COLO668 (cell line): Measurements from ENCODE around the gene RPN1.
"Not testable (repeated sequence)": the region's sequence is repeated elsewhere in the genome, so short reads cannot be mapped to it uniquely, and the experiment has no call there.

Experiments
- DNase-seq: peaks from one replicate; lab custom pipeline; 2025; ENCODE audit not compliant: unreplicated experiment; lab: John Stamatoyannopoulos, UW

RPN1 gene

DNA sequence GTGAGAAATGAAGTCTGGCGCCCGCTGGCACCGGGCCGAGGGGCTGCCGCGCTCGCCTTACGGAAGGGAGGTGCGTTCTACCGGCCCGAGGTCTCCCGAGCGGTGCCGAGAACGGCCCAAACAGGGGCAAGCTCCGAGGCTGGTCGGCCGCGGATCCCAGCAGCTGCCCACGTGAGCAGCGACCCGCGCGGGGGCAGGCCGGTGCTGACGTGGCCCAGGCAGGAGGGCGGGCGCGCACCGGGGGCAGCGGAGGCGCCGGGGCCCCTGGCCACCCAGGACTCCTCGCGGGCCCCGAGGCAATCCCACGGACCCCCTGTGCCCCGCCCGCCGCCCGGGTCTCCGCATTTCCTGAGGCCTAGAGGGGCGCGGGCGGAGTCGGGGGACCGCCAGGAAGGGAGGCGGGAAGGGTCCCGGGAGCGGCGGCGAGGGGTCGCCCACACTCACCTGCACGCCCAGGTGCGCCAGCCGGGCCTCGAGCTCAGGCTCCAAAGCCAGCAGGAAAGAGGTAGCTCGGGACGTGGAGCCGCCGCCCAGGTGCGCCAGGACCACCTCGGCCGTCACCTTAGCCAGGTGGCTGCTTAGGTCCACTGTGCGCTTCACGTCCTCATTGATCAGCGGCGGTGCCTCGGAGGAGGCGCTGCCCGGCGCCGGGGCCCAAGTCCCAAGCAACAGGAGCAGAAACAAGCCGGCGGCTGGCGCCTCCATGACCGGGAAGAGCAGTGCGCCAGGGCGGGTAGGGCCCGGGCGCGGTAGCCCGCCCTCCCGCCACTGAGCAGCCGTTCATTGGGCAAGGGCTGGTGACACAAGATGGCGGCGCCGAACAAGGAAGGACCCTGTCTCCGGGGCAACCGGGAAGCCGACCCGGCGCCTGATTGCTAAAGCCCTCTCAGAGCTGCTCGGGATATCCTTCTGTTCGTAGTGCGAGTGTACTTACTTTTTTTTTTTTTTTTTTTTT lies at the start of gene RPN1:
TSS of gene RPN1 (minus strand) at position 723 of the 955 bp plus-strand sequence. CDS start at position 705, 18 bp downstream.
- DNase-seq: peak; percentile 89

DNA sequence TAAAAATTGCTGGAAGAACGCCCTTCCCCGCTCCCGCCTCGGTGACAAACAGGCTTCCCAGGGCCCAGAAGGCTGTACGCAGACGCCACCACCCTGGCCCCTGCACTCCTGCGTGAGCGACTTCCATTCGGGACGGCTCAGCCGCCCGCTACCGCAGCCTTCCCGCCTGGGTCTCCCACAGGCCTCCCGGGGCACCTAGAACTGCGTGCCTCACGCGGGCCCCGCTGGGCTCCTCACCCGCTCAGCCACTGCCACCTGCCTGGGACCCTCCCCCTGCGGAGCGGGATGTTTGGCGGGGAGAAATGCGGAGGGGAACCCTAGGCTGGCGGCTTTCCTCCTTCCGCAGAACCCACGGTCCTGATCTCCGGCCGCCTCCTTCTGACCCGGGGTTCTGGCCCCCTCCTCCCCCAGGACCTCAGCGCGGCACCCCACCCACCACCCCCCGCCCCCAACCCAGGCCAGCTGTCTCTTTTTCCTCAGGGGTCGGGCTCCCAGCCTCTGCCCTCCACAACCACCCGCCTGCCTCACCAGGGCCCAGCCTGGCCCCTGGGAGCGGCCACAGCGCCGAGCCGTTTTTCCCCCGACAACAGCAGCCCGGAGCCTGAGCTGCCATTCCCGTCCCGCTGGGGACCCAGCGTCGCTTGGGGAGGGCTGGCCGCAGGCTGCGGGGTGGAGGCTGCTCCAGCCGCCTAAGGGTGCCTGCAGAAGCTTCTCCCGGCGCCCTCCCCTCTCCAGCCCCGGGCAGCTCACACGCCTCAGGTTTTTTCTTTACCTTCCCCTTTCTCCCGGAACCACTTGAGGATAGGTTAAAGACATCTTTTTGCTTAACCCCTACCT lies 47.8 kb upstream of the RPN1 start:
- peak; percentile 39 for DNase-seq

DNA sequence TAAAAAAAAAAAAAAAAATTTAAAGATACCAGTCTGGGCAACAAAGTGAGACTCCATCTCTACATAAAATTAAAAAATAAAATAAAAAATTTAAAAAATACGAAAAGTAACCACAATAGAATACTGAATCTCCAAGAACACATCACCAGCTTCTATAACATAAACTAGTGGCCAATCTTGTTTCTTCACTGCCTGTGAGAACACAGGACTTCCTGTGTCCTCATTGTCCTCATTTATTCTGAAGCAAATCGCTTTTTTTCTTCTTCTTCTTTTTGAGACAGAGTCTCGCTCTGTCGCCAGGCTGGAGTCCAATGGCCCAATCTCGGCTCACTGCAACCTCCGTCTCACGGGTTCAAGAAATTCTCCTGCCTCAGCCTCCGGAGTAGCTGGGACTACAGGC lies 46.7 kb upstream of the RPN1 start:
- DNase-seq: no peak

DNA sequence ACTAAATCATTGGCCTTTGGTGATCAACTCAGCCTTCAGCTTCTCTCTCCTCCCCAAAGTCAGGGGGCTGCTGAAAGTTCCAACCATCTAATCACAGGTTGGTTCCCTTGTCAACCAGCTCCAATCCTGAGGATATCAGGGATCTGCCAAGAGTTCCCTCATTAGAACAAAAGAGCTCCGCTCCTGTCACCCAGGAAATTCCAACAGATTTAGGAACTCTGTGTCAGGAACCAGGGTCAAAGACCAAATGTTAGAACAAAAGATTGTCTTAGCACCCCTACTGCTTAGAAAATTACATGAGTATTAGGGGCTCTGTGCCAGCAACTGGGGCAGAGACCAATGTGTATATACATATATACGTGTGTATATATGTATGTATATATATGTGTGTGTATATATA lies 43.1 kb upstream of the RPN1 start:
- no peak for DNase-seq

DNA sequence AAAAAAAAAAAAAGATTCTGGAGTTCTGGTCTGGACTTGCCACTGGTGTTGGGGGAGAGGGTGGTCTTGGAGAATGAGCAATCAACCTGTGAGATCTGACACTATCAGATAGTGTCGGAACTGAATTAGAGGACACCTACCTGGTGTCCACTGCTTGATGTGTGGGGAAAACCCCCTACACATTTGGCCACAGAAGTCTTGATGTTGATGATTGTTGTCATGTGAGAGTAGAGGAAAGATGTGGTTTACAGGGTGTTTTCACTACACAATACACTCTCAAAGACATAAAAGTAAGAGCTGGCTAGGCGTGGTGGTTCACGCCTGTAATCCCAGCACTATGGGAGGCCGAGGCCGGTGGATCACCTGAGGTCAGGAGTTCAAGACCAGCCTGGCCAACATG lies 38.4 kb upstream of the RPN1 start:
- DNase-seq: no peak

DNA sequence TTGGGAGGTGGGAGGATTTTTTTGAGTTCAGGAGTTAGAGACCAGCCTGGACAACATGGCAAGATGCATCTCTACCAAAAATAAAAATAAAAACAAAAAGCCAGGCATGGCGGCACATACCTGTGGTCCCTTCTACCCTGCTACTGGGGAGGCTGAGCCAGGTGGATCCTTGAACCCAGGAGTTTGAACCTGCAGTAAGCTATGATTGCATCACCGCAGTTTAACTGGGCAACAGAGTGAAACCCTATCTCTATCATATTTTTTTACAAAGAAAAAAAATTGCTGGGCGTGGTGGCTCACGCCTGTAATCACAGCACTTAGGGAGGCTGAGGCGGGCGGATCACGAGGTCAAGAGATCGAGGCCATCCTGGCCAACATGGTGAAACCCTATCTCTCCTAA lies 35.8 kb upstream of the RPN1 start:
- no peak for DNase-seq

DNA sequence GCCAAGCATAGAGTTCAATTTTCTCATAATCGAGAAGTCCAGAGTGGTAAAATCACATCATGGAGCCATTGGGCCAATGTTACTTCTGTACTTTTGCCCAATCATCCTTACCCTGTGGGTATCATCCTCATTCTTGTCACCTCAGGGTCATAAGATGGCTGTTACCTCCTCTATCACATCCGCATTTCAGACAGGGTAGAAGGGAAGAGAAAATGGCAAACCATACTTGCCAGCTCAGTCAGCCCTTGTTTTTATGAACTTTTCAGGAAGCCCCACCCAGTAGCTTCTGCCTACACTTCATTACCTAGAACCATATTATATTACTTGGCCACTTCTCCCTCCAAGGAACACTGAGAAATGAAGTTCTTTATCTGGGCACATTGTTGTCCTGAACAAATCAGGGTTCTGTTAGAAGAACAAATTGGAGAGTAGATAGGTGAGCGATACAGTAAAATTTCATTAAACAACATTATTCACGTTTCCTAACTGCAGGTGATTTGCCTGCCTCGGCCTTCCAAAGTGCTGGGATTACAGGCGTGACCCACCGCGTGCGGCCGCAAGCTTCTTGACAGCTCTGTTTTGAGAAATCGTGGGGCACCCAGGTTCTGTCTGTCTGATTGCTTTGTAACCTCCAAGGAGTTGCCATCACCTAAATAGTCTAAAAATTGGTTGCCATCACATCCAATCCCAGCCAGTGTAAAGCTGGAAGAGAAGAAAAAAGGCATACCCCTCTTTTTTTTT lies 34.5 kb upstream of the RPN1 start:
- no peak for DNase-seq

DNA sequence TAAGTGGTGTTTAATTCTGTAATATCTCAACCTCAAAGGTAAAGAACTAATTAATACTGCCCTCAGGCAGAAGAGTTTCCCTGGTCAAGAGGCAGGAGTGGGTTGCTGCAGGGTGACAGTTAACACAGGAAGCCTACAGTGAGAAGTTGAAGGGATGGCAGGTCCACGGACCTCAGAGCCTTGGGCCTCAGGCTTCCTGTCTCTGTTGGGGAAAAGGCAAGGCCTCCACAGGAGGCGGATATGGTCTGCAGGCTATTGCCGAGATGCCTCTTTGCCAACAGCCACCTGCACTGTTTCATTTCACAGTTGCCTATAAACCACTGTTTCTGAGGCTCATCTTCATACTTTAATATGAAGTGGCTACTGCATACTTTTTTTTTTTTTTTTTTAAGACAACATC lies 33.3 kb upstream of the RPN1 start:
- DNase-seq: no peak

DNA sequence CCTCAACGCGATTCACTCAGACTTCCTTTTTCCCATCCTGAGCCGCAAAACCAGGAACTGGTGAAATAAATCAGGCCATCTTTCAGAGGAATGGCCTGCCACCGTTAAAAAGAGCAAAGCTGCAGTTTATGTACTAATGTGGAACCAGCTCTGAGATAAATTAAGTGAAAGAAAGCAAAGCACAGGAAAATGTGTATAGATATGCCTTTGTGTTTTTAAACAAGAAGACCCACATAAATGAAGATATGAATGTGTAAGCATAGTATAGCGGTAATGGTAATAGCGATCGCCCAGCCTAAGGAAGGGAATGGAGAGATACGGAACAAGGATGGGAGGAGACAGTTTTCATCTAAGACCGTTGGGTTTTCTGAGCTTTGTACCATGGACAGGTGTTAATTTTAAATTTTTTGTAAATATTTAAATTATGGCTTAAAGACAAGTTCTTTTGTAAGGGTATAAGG lies 30.8 kb upstream of the RPN1 start:
- no peak for DNase-seq

DNA sequence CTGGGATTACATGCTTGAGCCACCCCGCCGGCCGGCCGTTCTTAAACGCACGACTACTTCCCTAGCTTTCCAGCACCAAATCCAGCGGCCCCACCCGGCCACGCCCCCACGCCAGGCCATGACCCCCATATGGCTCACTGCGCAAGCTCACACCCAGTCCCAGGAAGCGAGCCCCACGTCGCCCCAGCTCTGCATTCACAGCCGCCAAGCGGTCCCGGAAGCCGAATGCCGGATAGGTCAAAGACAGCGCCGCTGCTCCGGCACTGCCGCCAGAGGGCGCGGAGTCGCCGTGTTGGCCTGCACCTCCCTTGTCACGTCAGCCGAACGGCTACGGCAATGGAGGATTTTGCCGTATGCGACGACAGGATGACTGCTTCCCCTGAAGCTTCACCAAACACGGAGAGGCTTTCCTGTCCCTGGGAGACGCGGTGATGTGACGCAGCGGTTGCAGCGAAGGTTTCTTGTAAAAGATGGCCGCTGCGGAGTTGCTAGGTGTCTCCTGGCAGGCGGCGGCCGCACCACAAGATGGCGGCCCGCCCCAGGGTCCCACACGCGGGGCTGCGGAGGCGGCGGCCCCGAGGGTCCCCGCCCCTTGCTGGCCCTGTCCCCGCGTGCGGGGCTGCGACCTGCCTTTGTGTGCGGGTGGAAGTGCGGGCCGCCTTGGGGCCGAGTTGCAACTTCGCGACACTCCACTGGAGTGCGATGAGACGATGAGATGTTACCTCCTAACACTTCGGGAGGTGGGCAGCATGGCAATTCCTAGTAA lies 30.2 kb upstream of the RPN1 start:
- DNase-seq: peak; percentile 91

DNA sequence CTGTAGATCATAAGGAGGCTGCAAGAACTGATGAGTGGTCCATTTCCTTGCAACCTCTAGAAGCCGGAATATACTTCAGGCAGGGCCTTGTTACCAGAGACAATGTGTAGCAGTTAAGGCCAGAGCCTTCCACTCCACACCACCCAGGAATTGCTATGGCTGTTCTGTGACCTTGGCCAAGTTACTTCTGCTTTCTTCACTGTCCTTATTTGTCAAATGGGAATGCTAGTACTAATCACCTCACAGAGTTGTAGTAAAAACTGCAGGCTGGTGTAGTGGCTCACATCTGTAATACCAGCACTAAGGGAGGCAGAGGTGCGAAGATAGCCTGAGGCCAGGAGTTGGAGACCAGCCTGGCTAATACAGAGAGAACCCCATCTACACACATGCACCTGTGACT lies 28.7 kb upstream of the RPN1 start:
- DNase-seq: no peak

DNA sequence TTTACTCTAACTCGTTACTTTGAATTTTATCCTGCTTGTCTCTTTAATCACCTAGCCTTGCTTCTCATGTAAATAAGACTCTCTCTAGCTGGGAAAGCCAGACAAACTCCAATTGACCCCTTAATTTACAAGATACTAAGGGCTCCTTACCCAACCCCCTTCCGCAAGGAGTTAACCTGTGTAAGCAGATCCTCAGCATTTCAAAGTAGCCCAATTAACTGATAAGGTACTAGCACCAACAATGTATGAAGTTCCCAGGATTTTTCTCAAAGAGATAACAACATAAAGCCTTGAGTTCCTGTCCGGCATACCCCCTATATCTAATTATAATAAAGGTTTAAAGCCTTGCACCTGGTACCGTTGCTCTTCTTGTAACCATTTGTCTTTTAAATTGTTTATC lies 25.2 kb upstream of the RPN1 start:
- not testable (repeated sequence) for DNase-seq

DNA sequence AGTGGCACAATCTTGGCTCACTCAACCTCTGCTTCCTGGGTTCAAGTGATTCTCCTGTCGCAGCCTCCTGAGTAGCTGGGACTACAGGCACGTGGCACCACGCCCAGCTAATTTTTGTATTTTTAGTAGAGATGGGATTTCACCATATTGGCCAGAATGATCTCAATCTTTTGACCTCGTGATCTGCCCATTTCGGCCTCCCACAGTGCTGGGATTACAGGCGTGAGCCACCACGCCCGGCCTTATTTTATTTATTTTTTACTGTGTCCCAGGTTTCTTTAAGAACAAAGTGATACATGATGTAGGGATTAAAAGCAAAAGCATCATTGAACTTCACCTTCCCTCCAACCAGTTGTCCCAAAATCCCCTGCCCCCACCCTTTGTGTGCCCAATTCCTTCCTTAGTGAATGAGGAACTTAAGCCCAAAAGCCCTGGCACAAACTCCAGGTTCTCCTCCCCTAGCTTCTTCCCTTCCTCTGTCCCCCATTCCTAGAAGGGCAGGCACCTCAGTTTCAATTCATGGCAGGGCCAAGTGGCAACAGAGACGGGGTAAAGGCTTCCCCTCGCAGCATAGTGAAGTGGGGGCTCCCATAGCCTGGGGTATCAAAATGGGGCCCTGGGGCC lies 23.7 kb upstream of the RPN1 start:
- no peak for DNase-seq

DNA sequence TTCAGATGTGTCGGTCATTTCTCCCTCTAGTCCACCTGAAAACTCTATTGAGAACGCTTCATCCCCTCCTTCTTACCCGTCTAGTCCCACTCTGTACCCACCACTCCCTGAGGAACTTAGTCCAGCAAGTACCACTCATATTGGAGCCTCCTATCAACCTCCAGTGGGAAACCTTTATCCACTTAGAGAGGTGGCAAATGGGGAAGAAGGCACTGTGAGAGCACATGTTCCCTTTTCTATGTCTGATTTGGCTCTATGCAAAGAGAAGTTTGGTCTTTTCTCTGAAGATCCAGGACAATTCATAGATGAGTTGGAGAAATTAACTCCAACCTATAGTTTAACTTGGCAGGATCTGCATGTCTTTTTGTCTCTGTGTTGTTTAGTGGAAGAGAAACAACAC lies 17.0 kb upstream of the RPN1 start:
- no peak for DNase-seq

DNA sequence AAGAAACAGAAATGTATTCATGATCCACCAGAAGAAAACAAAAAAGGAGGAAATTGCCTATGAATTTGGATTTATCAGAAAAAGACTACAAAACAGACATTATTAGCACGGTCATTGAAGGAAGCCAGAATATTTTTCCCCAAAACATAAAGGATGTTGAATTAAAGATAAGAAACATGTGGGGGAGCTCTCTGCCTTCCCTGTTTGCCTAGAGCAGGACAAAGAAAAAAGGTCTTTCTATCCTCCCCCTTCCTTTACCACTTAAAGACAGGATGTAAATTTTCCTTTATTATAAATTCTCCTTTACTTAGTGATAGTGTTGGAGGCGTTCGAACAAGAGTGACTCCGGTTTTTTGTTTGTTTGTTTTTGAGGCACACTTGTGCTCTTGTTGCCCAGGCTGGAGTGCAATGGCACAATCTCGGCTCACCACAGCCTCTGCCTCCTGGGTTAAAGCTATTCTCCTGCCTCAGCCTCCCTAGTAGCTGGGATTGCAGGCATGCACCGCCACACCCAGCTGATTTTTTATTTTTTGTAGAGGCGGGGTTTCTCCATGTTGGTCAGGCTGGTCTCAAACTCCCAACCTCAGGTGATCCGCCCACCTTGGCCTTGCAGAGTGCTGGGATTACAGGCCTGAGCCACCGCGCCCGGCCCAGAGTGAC lies 14.9 kb upstream of the RPN1 start:
- DNase-seq: no peak

DNA sequence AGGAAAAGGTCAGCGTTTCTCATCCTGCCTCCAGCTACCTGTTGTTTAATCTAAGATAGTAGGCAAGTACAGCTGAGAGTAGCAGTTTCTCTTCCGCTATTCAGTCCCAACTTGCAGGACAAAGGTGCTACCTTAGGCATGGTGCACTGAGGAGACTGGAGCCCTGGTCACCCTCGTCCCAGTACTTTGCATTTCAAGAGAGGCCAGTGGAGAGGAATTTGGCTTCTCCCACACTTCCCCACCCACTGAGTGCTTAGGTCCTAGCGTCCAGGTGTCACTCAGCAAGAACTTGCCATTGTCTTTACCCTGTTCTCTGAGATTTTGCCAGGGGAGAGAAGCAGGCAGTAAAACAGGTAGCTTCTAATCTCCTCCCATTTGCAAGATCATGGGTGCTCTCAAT lies 12.5 kb upstream of the RPN1 start:
- no peak for DNase-seq

DNA sequence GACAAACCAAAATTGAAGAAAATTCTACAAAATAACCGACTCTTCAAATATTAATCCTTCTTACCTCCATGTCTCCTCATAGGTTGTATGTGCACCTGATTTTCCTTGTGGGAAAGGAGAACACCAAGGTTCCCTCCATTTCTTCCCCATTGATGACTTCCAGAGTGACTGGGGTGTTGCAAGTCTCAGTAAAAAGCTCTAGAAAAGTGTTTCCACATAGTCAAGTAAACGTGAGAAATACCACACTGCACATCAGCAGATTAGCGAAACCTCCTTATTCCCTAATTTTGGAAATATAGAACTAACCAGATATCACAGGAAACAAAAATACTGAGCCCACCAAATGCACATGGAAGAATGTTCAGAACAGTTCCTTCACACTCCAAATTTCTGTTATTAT lies 4.9 kb upstream of the RPN1 start:
- no peak for DNase-seq

DNA sequence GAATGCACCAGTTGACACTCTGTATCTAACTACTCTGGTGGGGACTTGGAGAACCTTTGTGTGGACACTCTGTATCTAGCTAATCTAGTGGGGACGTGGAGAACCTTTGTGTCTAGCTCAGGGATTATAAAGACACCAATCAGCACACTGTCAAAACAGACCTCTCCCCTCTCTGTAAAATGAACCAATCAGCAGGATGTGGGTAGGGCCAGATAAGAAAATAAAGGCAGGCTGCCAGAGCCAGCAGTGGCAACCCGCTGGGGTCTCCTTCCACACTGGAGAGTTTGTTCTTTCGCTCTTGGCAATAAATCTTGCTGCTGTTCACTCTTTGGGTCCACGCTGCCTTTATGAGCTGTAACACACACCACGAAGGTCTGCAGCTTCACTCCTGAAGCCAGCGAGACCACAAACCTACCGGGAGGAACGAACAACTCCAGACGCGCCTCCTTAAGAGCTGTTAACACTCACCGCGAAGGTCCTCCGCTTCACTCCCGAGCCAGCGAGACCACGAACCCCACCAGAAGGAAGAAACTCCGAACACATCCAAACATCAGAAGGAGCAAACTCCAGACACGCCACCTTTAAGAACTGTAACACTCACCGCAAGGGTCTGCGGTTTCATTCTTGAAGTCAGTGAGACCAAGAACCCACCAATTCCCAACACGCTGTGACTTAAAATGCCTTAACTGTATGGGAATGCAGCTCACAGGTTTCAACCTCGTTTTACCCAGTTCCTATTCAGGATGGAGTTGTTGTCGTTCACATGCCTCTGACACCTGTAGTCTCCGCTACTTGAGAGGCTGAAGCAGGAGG lies 3.6 kb upstream of the RPN1 start:
- not testable (repeated sequence) for DNase-seq
